GM20000 (cell line): Measurements from ENCODE around the gene ZNF76.
A peak's percentile ranks its signal among the peaks of the same experiment; 100 is the strongest.
"Not testable (repeated sequence)": the region's sequence is repeated elsewhere in the genome, so short reads cannot be mapped to it uniquely, and the experiment has no call there.

Experiments
- DNase-seq: peaks from one replicate; pipeline ENCODE4 v3.0.0; 2012; ENCODE audit warnings: low spot score
- TF ChIP-seq, protein P1 (sequence below): IDR thresholded peaks from 2 replicates; pipeline ENCODE4 v1.5.1; 2012; ENCODE audit warnings: mild to moderate bottlenecking, control low read depth; ENCODE audit errors: extremely low read depth, missing control alignments

The ZNF76 gene

DNA sequence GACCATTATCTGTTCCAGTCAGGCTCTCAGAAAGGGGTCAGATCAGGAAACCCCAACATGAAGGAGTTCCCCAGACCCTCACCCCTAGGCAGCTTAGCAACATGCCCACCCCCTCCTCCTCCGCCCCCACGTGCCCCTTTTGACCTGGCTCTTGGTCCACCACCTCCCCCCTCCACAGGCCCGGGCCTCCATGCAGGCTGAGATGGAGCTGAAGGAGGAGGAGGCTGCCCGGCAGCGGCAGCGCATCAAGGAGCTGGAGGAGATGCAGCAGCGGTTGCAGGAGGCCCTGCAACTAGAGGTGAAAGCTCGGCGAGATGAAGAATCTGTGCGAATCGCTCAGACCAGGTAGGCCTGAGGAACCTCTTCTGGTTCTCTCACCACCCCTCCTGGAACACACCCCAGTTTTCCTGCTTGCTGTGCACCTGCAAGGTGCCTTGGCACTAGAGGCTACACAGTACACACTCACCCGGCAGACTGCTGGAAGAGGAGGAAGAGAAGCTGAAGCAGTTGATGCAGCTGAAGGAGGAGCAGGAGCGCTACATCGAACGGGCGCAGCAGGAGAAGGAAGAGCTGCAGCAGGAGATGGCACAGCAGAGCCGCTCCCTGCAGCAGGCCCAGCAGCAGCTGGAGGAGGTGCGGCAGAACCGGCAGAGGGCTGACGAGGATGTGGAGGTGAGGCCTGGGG lies 60.0 kb downstream of the ZNF76 start:
- no peak for DNase-seq
- TF ChIP-seq, protein P1, sequence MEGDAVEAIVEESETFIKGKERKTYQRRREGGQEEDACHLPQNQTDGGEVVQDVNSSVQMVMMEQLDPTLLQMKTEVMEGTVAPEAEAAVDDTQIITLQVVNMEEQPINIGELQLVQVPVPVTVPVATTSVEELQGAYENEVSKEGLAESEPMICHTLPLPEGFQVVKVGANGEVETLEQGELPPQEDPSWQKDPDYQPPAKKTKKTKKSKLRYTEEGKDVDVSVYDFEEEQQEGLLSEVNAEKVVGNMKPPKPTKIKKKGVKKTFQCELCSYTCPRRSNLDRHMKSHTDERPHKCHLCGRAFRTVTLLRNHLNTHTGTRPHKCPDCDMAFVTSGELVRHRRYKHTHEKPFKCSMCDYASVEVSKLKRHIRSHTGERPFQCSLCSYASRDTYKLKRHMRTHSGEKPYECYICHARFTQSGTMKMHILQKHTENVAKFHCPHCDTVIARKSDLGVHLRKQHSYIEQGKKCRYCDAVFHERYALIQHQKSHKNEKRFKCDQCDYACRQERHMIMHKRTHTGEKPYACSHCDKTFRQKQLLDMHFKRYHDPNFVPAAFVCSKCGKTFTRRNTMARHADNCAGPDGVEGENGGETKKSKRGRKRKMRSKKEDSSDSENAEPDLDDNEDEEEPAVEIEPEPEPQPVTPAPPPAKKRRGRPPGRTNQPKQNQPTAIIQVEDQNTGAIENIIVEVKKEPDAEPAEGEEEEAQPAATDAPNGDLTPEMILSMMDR = no peak

DNA sequence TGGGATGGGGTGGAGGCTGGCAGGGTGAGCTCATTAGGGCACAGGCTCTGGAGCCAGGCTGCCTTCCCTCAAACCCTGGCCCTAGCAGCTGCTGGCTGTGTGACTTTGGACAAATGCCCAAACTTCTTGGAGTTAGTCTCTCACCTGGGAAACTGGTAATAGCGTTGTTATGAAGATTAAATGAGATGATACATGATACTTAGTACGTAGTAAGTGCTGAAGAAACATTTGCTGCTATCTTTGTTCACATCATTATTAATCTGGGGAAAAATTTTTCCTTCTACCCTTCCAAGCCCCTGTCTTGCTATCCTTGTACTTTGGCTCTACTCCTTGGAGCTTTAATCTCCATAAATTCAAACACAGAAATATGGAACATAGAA lies 60.5 kb downstream of the ZNF76 start:
- TF ChIP-seq, protein P1 = no peak
- no peak for DNase-seq

DNA sequence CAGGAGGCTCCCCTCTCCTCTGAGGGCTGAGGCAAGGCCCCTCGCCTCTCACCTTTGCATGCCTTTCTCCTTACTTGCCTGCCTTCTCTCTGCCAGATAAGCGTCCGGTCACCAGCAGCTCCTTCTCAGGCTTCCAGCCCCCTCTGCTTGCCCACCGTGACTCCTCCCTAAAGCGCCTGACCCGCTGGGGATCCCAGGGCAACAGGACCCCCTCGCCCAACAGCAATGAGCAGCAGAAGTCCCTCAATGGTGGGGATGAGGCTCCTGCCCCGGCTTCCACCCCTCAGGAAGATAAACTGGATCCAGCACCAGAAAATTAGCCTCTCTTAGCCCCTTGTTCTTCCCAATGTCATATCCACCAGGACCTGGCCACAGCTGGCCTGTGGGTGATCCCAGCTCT lies 61.6 kb downstream of the ZNF76 start:
- TF ChIP-seq, protein P1 = no peak
- no peak for DNase-seq

DNA sequence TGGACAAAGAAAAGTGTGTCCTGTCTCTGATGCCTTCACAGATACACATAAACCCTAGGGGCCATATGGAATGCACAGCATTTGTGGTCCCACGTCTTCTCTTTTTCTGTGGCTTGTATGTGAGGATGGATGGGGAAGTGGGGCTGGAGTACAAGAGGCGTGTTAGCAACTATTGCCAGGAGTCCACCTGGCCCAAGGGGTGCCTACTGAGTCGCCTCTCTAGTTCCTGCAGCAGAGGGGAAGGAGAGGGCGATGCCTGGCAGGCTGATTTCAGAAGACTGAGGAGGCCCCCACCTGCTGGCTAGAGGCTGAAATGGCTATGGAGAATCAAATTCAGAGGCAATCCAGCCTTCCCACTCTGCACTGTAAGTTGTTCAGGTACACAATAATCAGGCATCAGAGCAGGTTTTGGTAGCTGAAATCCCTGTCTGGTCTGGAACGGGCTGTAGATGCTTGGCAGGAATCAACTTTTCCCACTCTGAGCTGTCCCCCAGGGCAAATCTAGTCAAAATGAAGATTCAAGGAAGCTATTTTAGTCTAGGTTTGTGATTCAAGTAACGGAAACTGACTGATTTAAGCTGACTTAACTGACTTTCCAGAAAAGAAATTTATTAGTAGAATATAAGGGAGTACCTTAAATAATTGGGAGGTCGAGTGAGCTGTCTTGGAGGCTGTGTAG lies 68.0 kb downstream of the ZNF76 start:
- TF ChIP-seq, protein P1 = peak; percentile 57
- DNase-seq = peak; percentile 84

DNA sequence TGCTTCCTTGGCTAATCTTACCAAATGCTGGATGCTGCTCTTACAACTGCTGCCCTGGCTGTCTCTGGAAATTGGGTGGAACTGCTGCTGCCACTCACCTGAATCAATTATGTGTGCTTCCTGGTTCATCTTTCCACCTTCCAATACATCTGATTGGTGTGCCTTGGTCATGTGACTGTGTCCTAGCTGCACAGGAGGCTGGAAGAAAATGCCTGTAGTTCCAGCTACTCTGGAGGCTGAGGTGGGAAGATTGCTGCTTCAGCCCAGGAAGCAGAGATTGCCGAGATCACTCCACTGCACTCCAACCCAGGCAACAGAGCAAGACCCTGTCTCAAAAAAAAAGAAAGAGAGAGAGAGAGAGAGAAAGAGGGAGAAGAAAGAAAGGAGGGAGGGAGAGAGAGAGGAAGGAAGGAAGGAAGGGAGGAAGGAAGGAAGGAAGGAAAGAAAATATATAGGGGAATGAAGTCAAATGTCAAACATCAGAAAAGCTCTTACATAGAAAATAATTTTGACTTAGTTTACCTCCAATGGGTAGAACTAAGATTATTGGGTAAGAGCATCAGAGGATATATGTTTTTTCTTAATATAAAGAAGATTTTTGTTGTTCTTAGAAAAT lies 68.7 kb downstream of the ZNF76 start:
- DNase-seq = no peak
- TF ChIP-seq, protein P1 = no peak

DNA sequence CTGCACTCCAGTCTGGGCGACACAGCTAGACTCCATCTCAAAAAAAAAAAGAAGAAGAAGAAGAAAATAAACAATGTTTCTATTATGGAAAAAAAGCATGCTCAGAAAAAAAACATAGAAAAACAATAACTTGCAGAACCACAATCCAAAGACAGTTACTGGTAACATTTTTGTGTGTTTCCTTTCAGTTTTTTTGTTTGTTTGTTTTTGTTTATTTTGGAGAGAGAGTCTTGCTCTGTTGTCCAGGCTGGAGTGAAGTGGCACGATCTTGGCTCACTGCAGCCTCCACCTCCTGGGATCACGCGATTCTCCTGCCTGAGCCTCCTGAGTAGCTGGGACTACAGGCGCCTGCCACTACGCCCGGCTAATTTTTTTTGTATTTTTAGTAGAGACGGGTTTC lies 69.4 kb downstream of the ZNF76 start:
- DNase-seq = not testable (repeated sequence)

DNA sequence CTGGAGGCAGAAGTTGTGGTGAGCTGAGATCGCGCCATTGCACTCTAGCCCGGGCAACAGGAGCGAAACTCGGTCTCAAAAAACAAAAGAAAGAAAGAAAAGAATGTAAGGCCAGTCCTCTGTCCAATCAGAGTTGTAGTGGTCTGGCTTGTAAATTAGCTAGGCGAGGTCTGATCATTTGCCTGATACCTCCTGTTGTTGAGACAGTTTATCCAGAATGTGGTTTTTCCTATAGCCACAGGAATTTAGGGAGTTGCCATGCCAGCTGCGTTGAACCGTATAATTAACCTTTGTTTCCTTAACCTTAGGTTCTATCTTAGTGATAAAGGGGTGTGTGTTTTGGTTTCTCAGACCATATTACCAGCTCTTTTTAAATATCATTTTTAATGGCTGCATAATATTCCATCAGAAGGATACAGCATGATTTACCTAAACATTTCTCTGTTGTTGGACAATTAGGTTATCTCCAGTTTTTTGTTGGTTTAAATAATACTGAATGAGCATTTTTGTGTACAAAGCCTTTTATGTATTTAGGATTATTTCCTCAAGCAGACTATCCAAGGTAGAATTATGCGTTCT lies 71.1 kb downstream of the ZNF76 start:
- TF ChIP-seq, protein P1 = no peak
- DNase-seq = no peak

DNA sequence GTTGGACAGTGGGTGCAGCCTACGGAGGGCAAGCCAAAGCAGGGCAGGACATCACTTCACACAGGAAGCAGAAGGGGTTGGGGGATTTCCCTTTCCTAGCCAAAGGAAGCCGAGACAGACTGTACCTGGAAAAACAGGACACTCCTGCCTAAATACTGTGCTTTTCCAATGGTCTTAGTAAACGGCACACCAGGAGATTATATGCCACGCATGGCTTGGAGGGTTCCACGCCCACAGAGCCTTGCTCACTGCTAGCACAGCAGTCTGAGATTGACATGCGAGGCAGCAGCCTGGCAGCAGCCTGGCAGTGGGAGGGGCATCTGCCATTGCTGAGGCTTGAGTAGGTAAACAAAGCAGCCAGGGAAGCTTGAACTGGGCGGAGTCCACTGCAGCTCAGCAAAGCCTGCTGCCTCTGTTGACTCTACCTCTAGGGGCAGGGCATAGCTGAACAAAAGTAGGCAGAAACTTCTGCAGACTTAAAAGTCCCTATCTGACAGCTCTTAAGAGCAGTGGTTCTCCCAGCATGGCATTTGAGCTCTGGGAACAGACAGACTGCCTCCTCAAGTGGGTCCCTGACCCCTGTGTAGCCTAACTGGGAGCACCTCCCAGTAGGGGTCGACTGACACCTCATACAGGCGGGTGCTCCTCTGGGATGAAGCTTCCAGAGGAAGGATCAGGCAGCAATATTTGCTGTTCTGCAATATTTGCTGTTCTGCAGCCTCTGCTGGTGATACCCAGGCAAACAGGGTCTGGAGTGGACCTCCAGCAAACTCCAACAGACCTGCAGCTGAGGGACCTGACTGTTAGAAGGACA lies 72.7 kb downstream of the ZNF76 start:
- DNase-seq = not testable (repeated sequence)
